Measurements from ENCODE around the gene ADAMTSL1.

GRCh38 chr9:18428661-18429060 lies 45.3 kb upstream of the ADAMTSL1 start:
- TF ChIP-seq, protein P1, sequence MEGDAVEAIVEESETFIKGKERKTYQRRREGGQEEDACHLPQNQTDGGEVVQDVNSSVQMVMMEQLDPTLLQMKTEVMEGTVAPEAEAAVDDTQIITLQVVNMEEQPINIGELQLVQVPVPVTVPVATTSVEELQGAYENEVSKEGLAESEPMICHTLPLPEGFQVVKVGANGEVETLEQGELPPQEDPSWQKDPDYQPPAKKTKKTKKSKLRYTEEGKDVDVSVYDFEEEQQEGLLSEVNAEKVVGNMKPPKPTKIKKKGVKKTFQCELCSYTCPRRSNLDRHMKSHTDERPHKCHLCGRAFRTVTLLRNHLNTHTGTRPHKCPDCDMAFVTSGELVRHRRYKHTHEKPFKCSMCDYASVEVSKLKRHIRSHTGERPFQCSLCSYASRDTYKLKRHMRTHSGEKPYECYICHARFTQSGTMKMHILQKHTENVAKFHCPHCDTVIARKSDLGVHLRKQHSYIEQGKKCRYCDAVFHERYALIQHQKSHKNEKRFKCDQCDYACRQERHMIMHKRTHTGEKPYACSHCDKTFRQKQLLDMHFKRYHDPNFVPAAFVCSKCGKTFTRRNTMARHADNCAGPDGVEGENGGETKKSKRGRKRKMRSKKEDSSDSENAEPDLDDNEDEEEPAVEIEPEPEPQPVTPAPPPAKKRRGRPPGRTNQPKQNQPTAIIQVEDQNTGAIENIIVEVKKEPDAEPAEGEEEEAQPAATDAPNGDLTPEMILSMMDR (IDR thresholded peaks at IDR 0.05): no peak
- TF ChIP-seq ZFX (IDR thresholded peaks at IDR 0.05; ENCODE audit: borderline replicate concordance): no peak

Measured in 22Rv1 (cell line).